H9 (cell line): ENCODE results near the gene ZNF736. TPM values are rescaled to one million over a fixed set of nuclear protein-coding genes. Genes with fewer than 3 reads are reported as not detected.

Experiments used
- DNase-seq: peaks from one replicate; pipeline ENCODE4 v3.0.0-alpha.2; 2017
- H2AFZ ChIP-seq: one replicate; pipeline ENCODE4 v1.6.1; 2013; ENCODE audit warnings: mild to moderate bottlenecking, low read length, control low read depth, moderate library complexity
- H2AK5ac ChIP-seq: 2 replicates; pipeline ENCODE4 v1.6.1; 2013; ENCODE audit warnings: low read length, control low read depth, mixed read lengths; ENCODE audit not compliant: insufficient read length
- H2BK120ac ChIP-seq: one replicate; pipeline ENCODE4 v1.6.1; 2013; ENCODE audit warnings: low read depth, mild to moderate bottlenecking, low read length, control low read depth, inconsistent platforms; ENCODE audit not compliant: poor library complexity, severe bottlenecking
- H2BK12ac ChIP-seq: 2 replicates; pipeline ENCODE4 v1.6.1; 2013; ENCODE audit warnings: low read length, control low read depth, mixed read lengths, low read depth; ENCODE audit not compliant: insufficient read length
- H2BK15ac ChIP-seq: 2 replicates; pipeline ENCODE4 v1.6.1; 2013; ENCODE audit warnings: low read depth, low read length, control low read depth
- H2BK20ac ChIP-seq: one replicate; pipeline ENCODE4 v1.6.1; 2013; ENCODE audit warnings: low read depth, mild to moderate bottlenecking, low read length, control low read depth, inconsistent platforms; ENCODE audit not compliant: poor library complexity, severe bottlenecking
- H2BK5ac ChIP-seq: 2 replicates; pipeline ENCODE4 v1.6.1; 2013; ENCODE audit warnings: low read length, control low read depth, mixed read lengths; ENCODE audit not compliant: insufficient read length
- H3K14ac ChIP-seq: 2 replicates; pipeline ENCODE4 v1.6.1; 2013; ENCODE audit warnings: low read length, control low read depth; ENCODE audit not compliant: insufficient read depth
- H3K18ac ChIP-seq: 2 replicates; pipeline ENCODE4 v1.6.1; 2013; ENCODE audit warnings: low read depth, mild to moderate bottlenecking, mixed read lengths, low read length, control low read depth; ENCODE audit not compliant: insufficient read length
- H3K23ac ChIP-seq: 2 replicates; pipeline ENCODE4 v1.6.1; 2013; ENCODE audit warnings: low read length, control low read depth, mixed read lengths, low read depth; ENCODE audit not compliant: insufficient read length
- H3K23me2 ChIP-seq: 2 replicates; pipeline ENCODE4 v1.6.1; 2013; ENCODE audit warnings: low read depth, mild to moderate bottlenecking, mixed read lengths, low read length, control low read depth; ENCODE audit not compliant: insufficient read length, poor library complexity, severe bottlenecking
- H3K27ac ChIP-seq: 2 replicates; pipeline ENCODE4 v1.5.1; 2013; ENCODE audit warnings: low read length, control low read depth, mixed read lengths, low read depth; ENCODE audit not compliant: insufficient read length
- H3K27me3 ChIP-seq: 2 replicates; pipeline ENCODE4 v1.6.1; 2013; ENCODE audit warnings: low read length, control low read depth, inconsistent platforms; ENCODE audit not compliant: insufficient read depth
- H3K4ac ChIP-seq: 2 replicates; pipeline ENCODE4 v1.6.1; 2013; ENCODE audit warnings: low read depth, mild to moderate bottlenecking, control low read depth, inconsistent platforms, low read length, moderate library complexity
- H3K4me1 ChIP-seq: 2 replicates; pipeline ENCODE4 v1.6.1; 2013; ENCODE audit warnings: low read length, control low read depth, inconsistent platforms; ENCODE audit not compliant: insufficient read depth
- H3K4me2 ChIP-seq: 2 replicates; pipeline ENCODE4 v1.6.1; 2013; ENCODE audit warnings: low read length, control low read depth, mixed read lengths; ENCODE audit not compliant: insufficient read length, insufficient read depth
- H3K56ac ChIP-seq: 2 replicates; pipeline ENCODE4 v1.6.1; 2013; ENCODE audit warnings: low read depth, mild to moderate bottlenecking, mixed read lengths, low read length, control low read depth; ENCODE audit not compliant: insufficient read length
- H3K79me1 ChIP-seq: 2 replicates; pipeline ENCODE4 v1.6.1; 2013; ENCODE audit warnings: low read depth, mild to moderate bottlenecking, moderate library complexity, low read length, control low read depth, inconsistent platforms; ENCODE audit not compliant: insufficient read depth, poor library complexity, severe bottlenecking
- H3K79me2 ChIP-seq: 2 replicates; pipeline ENCODE4 v1.6.1; 2013; ENCODE audit warnings: low read length, control low read depth, inconsistent platforms; ENCODE audit not compliant: insufficient read depth
- H3K9ac ChIP-seq: 2 replicates; pipeline ENCODE4 v1.6.1; 2013; ENCODE audit warnings: low read length, control low read depth, mixed read lengths; ENCODE audit not compliant: insufficient read length; ENCODE audit errors: extremely low read depth
- H3K9me3 ChIP-seq: one replicate; pipeline ENCODE4 v1.6.1; 2013; ENCODE audit warnings: low read depth, low read length, inconsistent platforms; ENCODE audit not compliant: control insufficient read depth
- H3T11ph ChIP-seq: one replicate; pipeline ENCODE4 v1.6.1; 2013; ENCODE audit warnings: mild to moderate bottlenecking, low read length, control low read depth, inconsistent platforms
- H4K20me1 ChIP-seq: one replicate; pipeline ENCODE4 v1.6.1; 2013; ENCODE audit not compliant: control insufficient read depth, insufficient read length, insufficient read depth
- H4K5ac ChIP-seq: 2 replicates; pipeline ENCODE4 v1.6.1; 2013; ENCODE audit warnings: low read depth, mild to moderate bottlenecking, mixed read lengths, low read length, control low read depth; ENCODE audit not compliant: insufficient read length
- H4K8ac ChIP-seq: replicated peaks from 2 replicates; pipeline ENCODE4 v1.6.1; 2013; ENCODE audit warnings: low read length, control low read depth, mixed read lengths, low read depth; ENCODE audit not compliant: insufficient read length
- H4K91ac ChIP-seq: 2 replicates; pipeline ENCODE4 v1.6.1; 2013; ENCODE audit warnings: low read depth, mild to moderate bottlenecking, moderate library complexity, mixed read lengths, low read length, control low read depth; ENCODE audit not compliant: insufficient read length
- H3K27ac Mint-ChIP-seq, 3 experiments: 2 replicates in 2 of 3; 3 replicates in 1 of 3; pipeline ENCODE4 v1.8.0; 2020 to 2021; ENCODE audit warnings: mixed read lengths in 3 of 3, mild to moderate bottlenecking in 1 of 3, moderate library complexity in 1 of 3
- H3K27me3 Mint-ChIP-seq: 2 replicates; pipeline ENCODE4 v1.8.0; 2021; ENCODE audit warnings: low read depth, mild to moderate bottlenecking, moderate library complexity, mixed read lengths
- H3K36me3 Mint-ChIP-seq, 3 experiments: 2 replicates in 2 of 3; 3 replicates in 1 of 3; pipeline ENCODE4 v1.8.0; 2020 to 2021; ENCODE audit warnings: low read depth in 3 of 3, mixed read lengths in 3 of 3; ENCODE audit not compliant: insufficient read depth in 1 of 3
- H3K4me1 Mint-ChIP-seq, 2 experiments: 2 replicates each; pipeline ENCODE4 v1.8.0; 2020; ENCODE audit warnings: mixed read lengths in 2 of 2
- H3K4me3 Mint-ChIP-seq, 2 experiments: 2 replicates in 1 of 2; 3 replicates in 1 of 2; pipeline ENCODE4 v1.8.0; 2020 to 2021; ENCODE audit warnings: mild to moderate bottlenecking in 2 of 2, mixed read lengths in 2 of 2, moderate library complexity in 1 of 2
- H3K9me3 Mint-ChIP-seq, 2 experiments: 2 replicates in 1 of 2; 3 replicates in 1 of 2; pipeline ENCODE4 v1.8.0; 2020; ENCODE audit warnings: mild to moderate bottlenecking in 2 of 2, mixed read lengths in 2 of 2, moderate library complexity in 1 of 2
- total RNA-seq: library from RNA; stranded (reverse); gene quantifications from 2 replicates; pipeline ENCODE4 v1.2.1, GENCODE V29; 2021
- TF ChIP-seq, protein P1 (sequence below): fragments of 200-600 bp; sonication (generic); conservative IDR thresholded peaks from 3 replicates; pipeline ENCODE4 v1.8.0; 2021; ENCODE audit warnings: antibody characterized with exemption, mild to moderate bottlenecking

ZNF736 gene
- total RNA-seq, 1 experiment from 2014 or later, result not detected

DNA sequence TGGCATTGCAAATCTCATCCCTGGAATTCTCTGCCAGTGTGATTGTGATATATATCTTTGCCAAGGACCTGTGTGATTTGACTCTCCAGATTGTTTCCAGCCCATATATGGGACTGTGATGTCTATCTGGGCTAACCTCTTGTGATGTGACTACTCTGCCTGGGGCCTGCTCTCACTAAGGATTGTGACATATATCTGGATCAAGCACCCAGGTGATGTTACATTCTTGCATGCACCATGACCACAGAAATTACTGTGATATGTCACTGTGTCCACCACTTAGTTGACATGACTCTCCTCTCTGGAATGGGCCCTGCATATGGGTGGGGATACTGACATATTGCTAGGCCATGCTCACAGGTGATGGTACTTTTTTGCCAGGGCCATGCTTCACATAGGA lies 86.6 kb downstream of the ZNF736 start:
- Mint-ChIP-seq H3K9me3 (peaks cover 89 to 90% of the 10 kb centered on the region in 2 experiments), H3K4me3 (no peak overlapping the region), H3K27ac (no peak overlapping the region), H3K4me1 (no peaks in the 10 kb centered on the region), H3K27me3 (no peaks in the 10 kb centered on the region; the same call in 1 of the 2 replicates), H3K36me3 (peaks cover 0 to 11% (median 4%) of the 10 kb centered on the region in 3 experiments; a peak in 5 of 7 replicates)
- H3K9me3 ChIP-seq, result peaks cover 69% of the 10 kb centered on the region
- no peak overlapping the region for H2AFZ ChIP-seq
- H4K20me1 ChIP-seq, result no peaks in the 10 kb centered on the region
- no peak overlapping the region for H3K56ac ChIP-seq
- no peaks in the 10 kb centered on the region for H3K4me1 ChIP-seq
- no peak overlapping the region for H2BK5ac ChIP-seq
- no peaks in the 10 kb centered on the region for H3K27me3 ChIP-seq
- no peak overlapping the region for H2BK15ac ChIP-seq
- H3K23ac ChIP-seq, result no peak overlapping the region
- H2BK120ac ChIP-seq, result no peak overlapping the region
- no peak overlapping the region for H3K27ac ChIP-seq
- no peaks in the 10 kb centered on the region for H3K79me2 ChIP-seq
- no peak overlapping the region for H2BK12ac ChIP-seq
- no peak overlapping the region for H4K5ac ChIP-seq
- no peak overlapping the region for H4K91ac ChIP-seq
- H3K4ac ChIP-seq, result no peak overlapping the region
- no peak overlapping the region for H3K18ac ChIP-seq
- no peak overlapping the region for H2BK20ac ChIP-seq
- H4K8ac ChIP-seq, result no peak overlapping the region
- TF ChIP-seq, protein P1, sequence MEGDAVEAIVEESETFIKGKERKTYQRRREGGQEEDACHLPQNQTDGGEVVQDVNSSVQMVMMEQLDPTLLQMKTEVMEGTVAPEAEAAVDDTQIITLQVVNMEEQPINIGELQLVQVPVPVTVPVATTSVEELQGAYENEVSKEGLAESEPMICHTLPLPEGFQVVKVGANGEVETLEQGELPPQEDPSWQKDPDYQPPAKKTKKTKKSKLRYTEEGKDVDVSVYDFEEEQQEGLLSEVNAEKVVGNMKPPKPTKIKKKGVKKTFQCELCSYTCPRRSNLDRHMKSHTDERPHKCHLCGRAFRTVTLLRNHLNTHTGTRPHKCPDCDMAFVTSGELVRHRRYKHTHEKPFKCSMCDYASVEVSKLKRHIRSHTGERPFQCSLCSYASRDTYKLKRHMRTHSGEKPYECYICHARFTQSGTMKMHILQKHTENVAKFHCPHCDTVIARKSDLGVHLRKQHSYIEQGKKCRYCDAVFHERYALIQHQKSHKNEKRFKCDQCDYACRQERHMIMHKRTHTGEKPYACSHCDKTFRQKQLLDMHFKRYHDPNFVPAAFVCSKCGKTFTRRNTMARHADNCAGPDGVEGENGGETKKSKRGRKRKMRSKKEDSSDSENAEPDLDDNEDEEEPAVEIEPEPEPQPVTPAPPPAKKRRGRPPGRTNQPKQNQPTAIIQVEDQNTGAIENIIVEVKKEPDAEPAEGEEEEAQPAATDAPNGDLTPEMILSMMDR, result no peak
- H3K79me1 ChIP-seq, result no peaks in the 10 kb centered on the region
- H3K14ac ChIP-seq, result no peak overlapping the region
- no peak overlapping the region for H2AK5ac ChIP-seq
- no peak overlapping the region for H3T11ph ChIP-seq
- H3K23me2 ChIP-seq, result no peaks in the 10 kb centered on the region
- no peak overlapping the region for H3K9ac ChIP-seq
- H3K4me2 ChIP-seq, result no peak overlapping the region
- DNase-seq, result no peak

Other genes starting within 250 kb of the ZNF736 start
- gene ZNF735, start 106.8 kb upstream of the ZNF736 start, total RNA-seq, result not detected in 2 replicates
- not detected in 2 replicates for gene ZNF679, start 85.5 kb upstream of the ZNF736 start, total RNA-seq
- 19.3 and 21.3 TPM in 2 replicates for gene ZNF680, start 249.1 kb downstream of the ZNF736 start, total RNA-seq